ENCODE measurements around the gene YWHAB.
A peak's percentile ranks its signal among the peaks of the same experiment; 100 is the strongest.
"Not testable (repeated sequence)": the region's sequence is repeated elsewhere in the genome, so short reads cannot be mapped to it uniquely, and the experiment has no call there.

The YWHAB gene

DNA sequence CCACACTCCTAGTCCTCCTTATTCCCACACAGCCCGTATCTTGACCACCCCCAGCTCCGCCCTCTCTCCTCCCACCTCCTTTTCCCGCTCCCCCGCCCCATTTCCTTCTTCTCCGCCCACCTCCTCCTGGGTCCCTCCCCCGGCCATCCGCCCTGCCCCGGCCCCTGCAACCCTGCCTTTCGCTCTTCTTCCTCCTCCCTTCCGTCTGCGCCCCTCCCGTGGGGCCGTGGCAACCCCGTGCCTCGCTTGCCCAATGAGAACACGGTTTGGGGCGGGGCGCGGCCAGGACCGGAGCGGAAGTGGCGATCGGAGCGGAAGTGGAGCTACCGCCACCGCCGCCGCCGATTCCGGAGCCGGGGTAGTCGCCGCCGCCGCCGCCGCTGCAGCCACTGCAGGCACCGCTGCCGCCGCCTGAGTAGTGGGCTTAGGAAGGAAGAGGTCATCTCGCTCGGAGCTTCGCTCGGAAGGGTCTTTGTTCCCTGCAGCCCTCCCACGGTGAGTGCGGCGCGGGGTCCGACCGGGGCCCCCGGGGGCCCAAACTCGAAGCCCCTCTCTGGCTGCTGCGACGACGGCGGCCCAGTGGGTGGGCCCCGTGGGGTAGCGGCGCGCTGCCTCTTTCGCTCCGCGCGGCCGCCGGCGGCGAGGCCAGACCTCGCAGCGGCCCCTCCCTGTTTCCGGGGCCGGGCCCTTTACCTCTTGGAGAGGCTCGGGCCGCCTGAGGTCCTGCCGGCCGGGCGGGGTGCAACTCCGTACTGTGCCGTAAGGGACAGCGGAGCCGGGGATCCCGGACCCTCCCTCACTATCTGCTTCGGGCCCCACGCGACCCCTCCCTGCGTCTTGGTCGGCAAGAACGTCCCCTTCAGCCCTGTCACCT is at the start of gene YWHAB:
Gene YWHAB (plus strand): TSS at position 314 of the 874 bp plus-strand sequence. CDS start 15,829 bp downstream, outside the sequence.
- peak; percentile 97 for DNase-seq (ENCODE audit: low read depth)

DNA sequence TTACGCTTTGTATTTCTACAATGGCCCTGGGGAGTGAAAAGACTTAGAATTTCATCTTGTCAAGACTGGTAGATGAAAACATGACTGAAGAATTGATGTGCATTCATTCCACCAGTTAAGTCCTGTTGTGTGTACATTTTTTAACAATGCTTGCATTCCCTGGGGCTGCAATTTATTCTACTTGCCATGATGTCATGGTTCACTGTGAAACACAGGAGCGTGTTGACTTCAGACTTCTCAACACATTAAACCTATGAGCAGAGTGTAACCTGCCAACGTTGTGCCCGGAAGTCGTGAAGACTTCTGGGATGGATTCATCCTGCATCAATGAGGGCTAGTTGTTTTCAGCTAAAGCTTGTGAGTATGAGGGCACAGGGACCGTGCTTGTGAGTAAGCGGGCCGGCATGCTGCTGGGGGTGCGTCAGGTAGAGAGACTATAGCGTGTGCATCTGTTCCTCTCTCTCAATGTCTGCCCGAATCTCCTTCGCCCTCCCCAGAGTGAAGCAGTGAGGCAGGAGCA is 48.8 kb upstream of the YWHAB start:
- DNase-seq (ENCODE audit: low read depth): no peak

DNA sequence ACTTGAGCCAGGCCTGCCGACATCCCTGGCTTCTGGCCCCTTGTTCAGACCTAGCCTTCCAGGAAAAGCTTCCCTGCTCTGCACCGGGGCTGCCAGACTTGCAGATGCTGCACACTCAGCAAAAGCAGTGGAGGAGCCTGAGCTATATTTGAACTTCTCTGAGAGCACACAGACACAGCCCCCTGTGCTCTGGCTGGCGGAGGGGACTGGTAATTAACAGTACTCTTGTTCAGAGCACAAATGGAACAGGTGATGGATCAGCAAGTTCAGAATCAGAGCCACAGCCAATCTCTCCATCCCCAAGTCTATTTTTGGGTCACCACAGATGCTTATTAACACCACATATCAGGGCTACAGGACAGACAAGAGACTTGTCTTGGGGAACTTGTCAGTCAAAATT is 47.6 kb upstream of the YWHAB start:
- no peak for DNase-seq (ENCODE audit: low read depth)

DNA sequence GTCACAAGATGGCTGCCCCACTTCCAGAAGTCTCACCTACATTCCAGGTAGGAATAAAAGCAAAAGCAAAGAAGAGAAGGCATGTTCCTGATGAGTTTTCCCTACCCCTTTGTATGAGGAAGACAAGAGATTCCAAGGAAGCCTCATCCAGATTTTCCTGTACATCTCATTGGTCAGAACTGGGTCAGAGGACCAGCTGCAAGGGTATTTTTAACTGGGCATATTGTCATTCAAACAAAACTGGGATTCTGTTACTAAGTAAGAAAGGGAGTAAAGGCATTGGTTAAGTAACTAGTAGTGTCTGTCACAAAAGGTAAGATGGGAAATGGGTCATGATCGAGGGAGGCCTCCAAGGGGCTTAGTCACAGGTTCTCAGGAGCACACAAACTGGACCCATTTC is 47.0 kb upstream of the YWHAB start:
- no peak for DNase-seq (ENCODE audit: low read depth)

DNA sequence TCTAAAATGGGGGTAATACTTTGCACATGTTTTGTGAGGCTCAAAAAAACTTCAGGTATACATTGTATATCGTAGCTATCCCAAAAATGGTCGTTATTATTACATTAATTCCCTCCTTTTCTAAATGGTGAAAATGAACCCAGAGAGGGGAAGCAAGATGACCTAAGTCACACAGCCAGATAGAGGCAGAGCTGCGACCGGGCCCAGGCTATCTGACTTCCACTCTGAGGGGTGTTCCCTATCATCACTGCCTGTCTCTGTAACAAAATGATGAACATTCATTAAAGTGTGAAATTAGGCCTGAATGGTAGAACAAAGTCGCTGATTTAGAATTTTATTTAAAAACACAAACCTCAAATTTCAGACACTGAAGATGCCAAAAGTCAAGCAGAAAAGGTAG is 46.0 kb upstream of the YWHAB start:
- no peak for DNase-seq (ENCODE audit: low read depth)

DNA sequence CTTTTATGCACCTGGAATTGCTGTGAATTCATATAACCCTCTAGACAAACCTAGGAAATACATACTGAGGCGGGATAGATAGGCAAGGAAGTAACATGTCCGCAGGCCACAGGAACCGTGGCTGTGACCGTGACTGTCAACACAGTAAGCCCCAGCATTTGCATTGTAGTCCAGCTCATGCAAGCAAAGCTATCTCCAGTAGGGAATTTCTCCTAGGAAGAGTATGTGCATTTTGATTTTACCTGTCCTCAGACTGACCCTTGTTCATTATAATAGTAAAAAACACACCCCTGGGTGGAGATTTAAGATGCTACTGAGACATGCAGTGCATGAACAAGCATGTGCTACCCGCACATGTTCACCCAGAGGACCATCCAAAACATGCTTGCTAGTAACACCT is 44.7 kb upstream of the YWHAB start:
- no peak for DNase-seq (ENCODE audit: low read depth)

DNA sequence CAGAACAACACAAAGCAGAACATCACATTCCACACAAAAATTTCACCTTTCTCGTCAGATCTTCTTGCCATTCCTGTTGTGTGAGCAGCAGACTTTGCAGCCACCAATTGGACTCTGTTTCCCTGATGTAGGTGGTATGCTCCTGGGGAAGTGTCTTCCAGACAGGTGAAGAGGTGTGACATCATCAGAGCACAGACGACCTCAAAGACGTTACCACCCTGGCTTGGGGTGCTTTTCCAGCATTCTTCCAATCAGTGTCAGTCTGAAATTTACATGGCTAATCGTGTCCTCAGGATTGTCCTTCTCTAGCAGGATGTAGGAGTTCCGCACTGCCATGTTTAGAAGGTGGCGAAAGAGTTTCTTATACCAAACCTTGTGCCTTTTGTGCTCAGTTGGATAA is 43.5 kb upstream of the YWHAB start:
- DNase-seq (ENCODE audit: low read depth): no peak

DNA sequence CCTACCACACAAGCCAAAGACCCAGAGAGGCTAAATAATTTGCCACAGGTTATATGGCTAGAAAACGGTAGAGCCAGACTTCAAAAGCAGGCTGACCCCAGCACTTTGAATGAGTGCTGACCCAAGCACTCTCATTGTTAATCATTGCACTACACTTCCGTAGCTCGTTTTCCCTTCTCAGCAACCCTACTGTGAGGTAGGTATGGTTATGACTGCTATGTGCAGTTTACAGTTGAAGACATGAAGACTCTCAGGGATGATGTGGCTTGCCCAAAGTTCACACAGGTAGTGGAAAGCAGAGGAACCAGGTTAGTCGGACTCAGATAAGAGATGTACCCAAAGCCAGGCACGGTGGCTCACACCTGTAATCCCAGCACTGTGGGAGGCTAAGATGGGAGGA is 41.6 kb upstream of the YWHAB start:
- no peak for DNase-seq (ENCODE audit: low read depth)

DNA sequence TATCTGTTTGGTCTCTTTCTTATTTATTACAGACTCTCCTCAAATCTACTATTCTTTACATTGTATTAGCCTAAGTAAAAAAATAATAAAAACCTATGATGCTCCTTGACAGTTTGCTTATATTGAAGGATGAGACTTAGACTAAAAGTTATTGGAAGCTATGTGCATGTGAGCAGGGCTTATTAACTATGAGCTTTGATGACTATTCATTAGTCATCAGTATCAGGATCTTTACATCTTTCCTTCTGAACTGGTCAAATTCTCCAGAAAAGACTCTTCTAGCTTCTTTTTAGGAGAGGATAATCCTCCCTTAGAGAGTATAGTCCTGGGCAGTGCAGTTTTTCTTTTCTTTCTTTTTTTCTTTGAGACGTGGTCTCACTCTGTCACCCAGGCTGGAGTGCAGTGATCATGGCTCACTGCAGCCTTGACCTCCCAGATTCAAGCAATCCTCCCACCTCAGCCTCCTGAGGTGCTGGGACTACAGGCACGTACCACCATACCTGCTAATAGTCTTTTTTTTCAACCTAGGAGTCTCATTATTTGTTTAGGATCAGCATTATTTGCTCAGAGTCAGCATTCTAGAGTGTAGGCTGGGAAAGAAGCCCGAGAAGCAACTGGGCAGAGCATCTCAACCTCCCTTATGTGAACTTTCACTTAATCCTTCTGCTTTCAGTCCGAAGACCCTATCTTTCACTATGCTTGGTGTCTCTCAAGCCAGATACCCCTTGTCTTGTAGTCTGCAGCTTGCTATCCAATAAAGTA is 37.1 kb upstream of the YWHAB start:
- DNase-seq (ENCODE audit: low read depth): no peak

DNA sequence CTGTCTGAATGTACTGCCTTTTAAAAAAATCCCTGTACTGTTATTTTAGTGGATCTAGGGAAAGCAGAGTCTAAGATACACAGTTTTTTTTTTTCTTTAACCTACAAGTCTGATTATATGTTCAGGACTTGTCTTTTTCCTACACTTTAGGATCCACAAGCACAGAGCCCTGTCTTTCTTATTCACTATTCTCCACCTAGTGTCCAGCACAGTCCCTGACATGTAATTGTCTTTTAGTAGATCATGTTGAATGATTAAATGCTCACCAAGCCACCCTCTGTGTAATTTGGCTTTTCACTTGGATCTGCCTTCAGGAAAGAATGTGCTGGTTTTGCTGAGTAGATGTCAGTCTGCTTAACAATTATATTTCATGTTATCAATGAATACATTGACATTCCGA is 35.8 kb upstream of the YWHAB start:
- no peak for DNase-seq (ENCODE audit: low read depth)

DNA sequence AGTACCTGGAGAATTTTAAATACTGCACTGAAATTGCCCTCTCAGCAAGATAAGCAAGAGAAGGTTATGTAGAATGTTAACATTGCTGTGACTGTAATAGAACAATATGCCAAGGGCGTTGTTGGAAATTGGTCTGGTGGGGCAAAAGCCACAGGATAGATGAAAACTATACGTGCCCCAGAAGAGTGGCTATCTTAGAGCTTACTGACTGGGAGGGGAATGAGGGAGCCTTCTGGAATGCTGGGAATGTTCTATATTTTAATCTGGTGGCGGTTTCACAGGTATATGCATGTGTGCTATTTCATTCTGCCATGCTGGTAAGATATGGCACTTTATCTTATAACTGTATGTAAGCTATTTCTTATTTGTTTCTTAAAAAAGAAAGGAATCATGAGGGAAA is 35.2 kb upstream of the YWHAB start:
- no peak for DNase-seq (ENCODE audit: low read depth)

DNA sequence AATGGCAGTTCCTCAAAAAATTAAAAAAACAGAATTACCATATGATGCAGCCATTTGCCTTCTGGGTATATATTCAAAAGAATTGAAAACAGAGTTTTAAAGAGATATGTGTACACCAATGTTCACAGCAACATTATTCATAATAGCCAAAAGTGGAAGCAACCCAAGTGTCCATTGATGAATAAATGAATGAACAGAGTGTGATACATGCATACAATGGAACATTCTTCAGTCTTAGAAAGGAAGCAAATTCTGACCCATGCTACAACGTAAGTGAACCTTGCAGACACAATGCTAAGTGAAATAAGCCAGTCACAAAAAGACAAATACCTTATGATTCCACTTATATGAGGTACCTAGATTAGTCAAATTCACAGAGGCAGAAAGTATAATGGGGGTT is 34.7 kb upstream of the YWHAB start:
- no peak for DNase-seq (ENCODE audit: low read depth)

DNA sequence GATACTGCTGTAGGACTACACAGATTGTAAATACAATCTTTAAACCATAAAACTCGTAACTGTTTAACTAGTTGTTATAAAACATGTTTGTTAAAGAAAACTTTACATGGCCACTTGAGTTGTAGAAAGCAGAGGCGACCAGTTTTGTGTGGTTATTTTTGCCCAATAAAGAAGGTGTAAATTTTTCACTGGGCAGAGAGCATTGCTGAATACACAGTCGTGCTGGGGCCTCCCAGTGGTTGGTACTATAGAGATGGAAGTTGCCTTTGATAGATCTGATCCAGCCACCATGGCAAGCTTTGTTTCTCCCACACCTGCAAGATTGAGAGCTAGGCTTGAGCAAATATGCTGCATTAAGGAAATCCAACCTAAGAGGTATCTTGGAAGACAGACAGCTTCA is 34.0 kb upstream of the YWHAB start:
- DNase-seq (ENCODE audit: low read depth): no peak

DNA sequence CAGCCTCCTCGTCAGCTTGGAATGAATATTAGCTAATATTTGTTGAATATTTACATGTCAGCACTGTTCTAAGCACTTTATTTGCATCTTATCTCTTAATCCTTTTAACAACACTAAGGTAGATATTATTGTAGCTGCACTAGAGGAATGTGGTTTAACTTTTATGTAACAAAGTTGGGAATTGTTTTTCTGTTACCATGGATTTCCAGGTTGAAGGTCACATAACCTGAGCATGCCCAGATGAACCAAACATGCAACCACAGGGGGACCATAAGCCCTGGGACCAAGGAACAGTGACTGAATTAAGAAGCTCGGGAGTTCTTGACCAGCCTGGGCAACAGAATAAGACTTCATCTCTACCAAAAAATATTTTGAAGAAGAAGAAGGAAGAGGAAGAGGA is 29.1 kb upstream of the YWHAB start:
- no peak for DNase-seq (ENCODE audit: low read depth)

DNA sequence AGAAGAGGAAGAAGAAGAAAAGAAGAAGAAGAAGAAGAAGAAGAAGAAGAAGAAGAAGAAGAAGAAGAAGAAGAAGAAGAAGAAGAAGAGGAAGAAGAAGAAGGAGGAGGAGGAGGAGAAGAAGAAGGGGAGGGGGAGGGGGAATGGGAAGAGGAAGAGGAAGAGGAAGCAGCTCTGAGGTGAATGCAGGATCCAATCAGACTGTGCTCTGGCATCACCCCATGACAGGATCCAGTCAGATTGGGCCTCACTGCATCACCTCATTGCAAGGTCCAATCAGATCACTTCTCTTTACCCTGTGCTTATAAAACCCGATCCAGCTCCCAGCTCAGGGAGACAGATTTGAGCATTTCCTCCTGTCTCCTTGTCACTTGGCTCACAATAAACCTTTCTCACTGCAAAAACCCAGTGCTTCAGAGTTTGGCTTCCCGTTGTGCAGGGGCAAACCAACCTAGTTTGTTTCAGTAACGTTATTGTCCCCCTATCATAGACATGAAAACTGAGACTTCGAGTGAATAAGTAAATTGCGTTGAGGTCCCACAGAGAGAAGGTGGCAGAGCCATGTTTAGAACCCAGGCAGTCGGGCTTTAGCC is 28.6 kb upstream of the YWHAB start:
- DNase-seq (ENCODE audit: low read depth): no peak

DNA sequence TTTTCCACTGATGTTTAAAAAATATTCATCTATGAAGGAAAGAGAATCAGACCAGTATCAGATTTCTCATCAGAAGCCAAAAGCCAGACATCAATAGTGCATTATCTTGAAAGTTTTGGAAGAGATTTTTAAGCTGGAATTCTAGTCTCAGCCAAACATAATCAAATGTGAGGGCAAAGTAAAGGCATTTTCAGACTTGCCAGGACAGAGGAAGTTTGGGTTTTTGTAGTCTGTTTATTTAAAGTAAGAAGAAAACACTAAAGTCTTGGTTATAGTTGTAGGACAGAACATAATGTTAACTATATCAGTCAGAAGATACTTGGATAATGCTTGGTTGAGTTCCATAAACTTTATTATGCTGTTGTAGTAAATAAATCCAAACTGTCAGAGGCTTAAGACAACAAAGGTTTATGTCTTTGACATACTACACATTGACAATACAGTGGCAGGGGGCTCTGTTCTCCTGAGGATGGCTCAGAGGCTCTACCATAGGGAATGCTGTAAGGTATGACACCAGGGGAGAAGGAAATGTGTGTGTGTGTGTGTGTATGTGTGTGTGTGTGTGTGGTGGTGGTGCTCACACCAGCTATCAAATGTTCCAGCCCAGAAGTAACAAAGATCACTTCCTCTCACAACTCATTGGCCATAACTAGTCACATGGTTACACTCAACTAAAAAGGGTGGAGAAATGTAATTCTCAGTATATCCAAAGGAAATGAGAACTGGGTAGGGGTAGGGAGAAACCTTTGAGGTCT is 26.7 kb upstream of the YWHAB start:
- no peak for DNase-seq (ENCODE audit: low read depth)

DNA sequence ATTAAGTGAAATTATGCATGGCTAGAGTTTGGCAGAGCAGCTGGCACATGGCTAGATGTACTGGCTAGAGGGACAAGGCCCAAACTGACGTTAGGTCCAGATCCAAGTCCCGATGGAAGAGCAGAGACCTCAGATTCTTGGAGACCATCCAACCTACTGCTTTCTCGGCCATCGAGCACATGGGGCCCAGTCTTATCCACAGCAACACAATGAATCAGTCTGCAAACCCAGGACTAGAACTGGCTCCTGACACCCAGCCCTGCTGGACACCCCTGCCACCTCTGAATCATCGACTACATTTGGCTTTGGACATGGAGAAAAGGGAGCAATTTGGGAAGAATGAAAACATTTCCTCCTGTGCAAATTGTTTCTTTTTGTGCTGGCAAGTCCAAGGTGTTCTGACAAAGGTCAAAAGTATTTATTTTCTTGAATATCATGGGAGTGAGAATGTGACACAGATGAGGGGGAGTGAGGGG is 23.9 kb upstream of the YWHAB start:
- no peak for DNase-seq (ENCODE audit: low read depth)

DNA sequence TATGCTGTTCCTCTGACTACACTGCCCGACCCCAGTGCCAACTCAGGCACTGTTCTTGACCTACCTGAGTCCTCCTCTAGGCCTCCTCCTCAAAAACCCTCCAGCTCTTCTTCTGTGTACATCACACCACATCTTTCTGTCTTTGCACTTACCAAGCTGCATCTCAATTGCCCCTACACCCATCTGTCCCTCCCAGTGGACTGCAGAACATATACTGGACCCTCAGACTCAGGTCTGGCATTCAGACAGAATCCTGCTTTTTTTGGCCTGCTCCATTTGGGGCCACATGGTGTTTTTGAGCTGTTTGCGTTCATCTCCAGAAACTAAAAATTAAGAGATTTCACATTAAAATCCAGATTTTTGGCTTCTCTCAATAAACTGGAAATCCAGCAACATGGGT is 23.2 kb upstream of the YWHAB start:
- no peak for DNase-seq (ENCODE audit: low read depth)

DNA sequence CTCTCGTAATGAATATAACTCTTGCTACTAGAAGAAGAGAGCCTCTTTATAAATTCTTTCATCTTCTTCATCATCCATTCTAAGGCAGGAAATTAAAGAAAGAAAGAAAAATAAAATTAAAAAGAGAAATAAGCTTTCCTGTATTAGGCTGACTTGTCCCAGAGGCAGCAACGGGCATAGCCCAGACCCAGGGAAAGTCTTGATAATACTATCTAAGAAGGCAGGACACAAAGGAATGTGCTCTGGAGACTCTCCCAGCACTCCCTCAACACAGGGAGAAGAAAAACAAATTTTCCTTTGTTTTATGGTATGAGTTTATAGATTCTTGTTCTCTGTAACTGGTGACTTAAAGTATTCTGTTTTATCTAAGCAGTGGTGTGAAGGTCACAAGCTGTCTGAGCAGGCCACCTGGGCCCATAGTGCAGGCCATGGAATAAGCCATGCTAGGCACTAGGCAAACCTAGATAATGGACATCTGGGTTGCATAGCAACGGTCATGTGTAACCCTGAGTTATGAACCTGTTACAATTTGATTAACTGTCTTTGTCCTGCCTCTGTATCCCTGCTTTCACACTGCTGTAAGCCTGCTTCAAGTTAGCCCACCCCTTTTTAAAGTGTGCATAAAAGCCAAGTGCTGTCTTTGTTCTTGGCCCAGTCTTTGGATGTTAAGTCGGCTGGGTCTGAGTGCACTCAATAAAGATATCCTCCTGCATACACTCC is 22.0 kb upstream of the YWHAB start:
- not testable (repeated sequence) for DNase-seq (ENCODE audit: low read depth)

DNA sequence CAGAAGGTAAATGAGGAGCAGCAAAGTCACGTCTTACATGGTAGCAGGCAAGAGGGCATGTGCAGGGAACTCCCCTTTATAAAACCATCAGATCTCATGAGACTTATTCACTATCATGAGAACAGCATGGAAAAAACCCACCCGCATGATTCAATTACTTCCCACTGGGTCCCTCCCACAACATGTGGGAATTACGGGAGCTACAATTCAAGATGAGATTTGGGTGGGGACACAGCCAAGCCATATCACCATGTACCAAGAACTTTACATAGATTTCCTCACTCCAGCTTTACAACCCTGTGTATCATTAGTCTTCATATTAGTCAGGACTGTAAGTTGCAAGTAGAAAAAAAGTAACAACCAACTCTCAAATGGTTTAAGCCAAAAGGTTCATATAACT is 21.0 kb upstream of the YWHAB start:
- DNase-seq (ENCODE audit: low read depth): not testable (repeated sequence)

DNA sequence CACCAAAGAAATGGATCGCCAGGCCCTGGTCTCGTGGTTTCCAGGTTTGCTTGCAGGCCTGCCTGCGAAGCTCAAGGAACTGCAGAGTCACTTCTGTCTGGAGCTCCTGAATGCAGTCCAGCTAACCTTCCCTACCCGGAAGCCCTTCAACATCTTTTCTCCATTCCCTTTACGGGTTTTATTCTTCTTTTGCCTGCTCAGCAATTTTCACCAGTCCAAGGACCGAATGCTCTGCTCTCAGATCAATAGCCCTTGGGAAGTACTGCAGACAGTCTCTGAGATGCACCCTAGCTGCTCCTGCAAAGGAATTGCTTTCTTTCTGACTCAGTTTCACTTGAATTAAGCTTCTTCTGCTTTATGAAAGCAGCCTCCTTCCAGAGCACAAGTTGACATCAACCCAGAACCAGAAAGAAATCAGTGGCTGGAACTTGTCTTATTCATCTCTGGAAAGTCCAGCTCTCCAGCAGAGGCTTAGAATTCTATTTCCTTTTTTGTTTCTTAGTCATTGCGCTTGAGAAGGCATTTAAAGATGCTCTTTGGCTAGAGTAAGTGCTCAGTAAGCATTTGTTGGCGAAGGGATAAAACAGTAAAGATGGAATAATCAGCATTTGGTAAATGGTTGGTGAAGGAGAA is 18.7 kb upstream of the YWHAB start:
- DNase-seq (ENCODE audit: low read depth): no peak

Data from activated T-cell treated with anti-CD3 and anti-CD28 coated beads for 1 hour (primary cell).